H1 (cell line): Measurements from ENCODE around the gene IL1A. TPM values are rescaled to one million over a fixed set of nuclear protein-coding genes. Genes with fewer than 3 reads are reported as not detected.

Experiments
- CTCF ChIA-PET: fragments of 300-600 bp; sonication (Branson Sonifier 250); formaldehyde crosslinking; loops from one replicate; lab custom pipeline; 2021; ENCODE audit not compliant: partially characterized antibody; lab: Charles Lee
- POLR2A ChIA-PET: fragments of 300-600 bp; sonication (Branson Sonifier 250); formaldehyde crosslinking; loops from one replicate; lab custom pipeline; 2021; ENCODE audit warnings: inconsistent platforms; ENCODE audit not compliant: partially characterized antibody; lab: Charles Lee
- DNase-seq, 2 experiments: peaks; one replicate each; pipeline versions ENCODE4 v3.0.0 to v3.0.0-alpha.2; 2010 to 2022; ENCODE audit warnings: low spot score in 2 of 2, low read depth in 1 of 2, mixed read lengths in 1 of 2
- FAIRE-seq: peaks from 2 replicates; lab custom pipeline; 2011; peaks lifted over from hg19 to GRCh38; lab: Jason Lieb, UNC
- H2AFZ ChIP-seq: 2 replicates; pipeline ENCODE4 v1.8.1; 2012; ENCODE audit warnings: low read length, inconsistent platforms
- H2AK5ac ChIP-seq: 2 replicates; pipeline ENCODE4 v1.6.1; 2013; ENCODE audit warnings: low read depth, low read length
- H2BK120ac ChIP-seq: replicated peaks from 2 replicates; pipeline ENCODE3; 2013; ENCODE audit warnings: low read depth, low read length, inconsistent platforms
- H2BK12ac ChIP-seq: 2 replicates; pipeline ENCODE4 v1.6.1; 2013; ENCODE audit warnings: low read depth, low read length
- H2BK15ac ChIP-seq: 2 replicates; pipeline ENCODE4 v1.6.1; 2013; ENCODE audit warnings: low read length
- H2BK20ac ChIP-seq: 2 replicates; pipeline ENCODE4 v1.6.1; 2013; ENCODE audit warnings: low read length
- H2BK5ac ChIP-seq: 2 replicates; pipeline ENCODE4 v1.6.1; 2013; ENCODE audit warnings: low read depth, low read length
- H3K14ac ChIP-seq: 2 replicates; pipeline ENCODE4 v1.6.1; 2013; ENCODE audit warnings: inconsistent platforms; ENCODE audit not compliant: insufficient read length
- H3K18ac ChIP-seq: 2 replicates; pipeline ENCODE4 v1.6.1; 2013; ENCODE audit warnings: low read length; ENCODE audit errors: extremely low read depth
- H3K23ac ChIP-seq: 2 replicates; pipeline ENCODE4 v1.6.1; 2013; ENCODE audit warnings: inconsistent platforms; ENCODE audit not compliant: insufficient read length
- H3K23me2 ChIP-seq: 2 replicates; pipeline ENCODE4 v1.6.1; 2013; ENCODE audit warnings: low read depth, low read length
- H3K27ac ChIP-seq: 2 replicates; pipeline ENCODE4 v1.6.1; 2011; ENCODE audit warnings: low read depth, low read length, inconsistent platforms
- H3K27me3 ChIP-seq, 4 experiments: replicated peaks in 1 of 4; 1 replicate in 1 of 4; 2 replicates in 3 of 4; pipeline versions ENCODE4 v1.6.1 to v1.8.1; 2011 to 2013; ENCODE audit warnings: low read length in 3 of 4, mild to moderate bottlenecking in 3 of 4, inconsistent platforms in 2 of 4, mixed read lengths in 2 of 4, moderate library complexity in 1 of 4; ENCODE audit not compliant: control insufficient read depth in 3 of 4, insufficient read depth in 3 of 4; ENCODE audit errors: extremely low read depth in 1 of 4
- H3K36me3 ChIP-seq, 4 experiments: 2 replicates each; pipeline versions ENCODE4 v1.6.1 to v1.8.1; 2011 to 2013; ENCODE audit warnings: mild to moderate bottlenecking in 4 of 4, low read length in 3 of 4, moderate library complexity in 2 of 4, control low read depth in 1 of 4, inconsistent platforms in 1 of 4; ENCODE audit not compliant: insufficient read depth in 4 of 4, control insufficient read depth in 2 of 4
- H3K4ac ChIP-seq: replicated peaks from 2 replicates; pipeline ENCODE3; 2013; ENCODE audit warnings: low read length, low read depth, mixed read lengths, inconsistent platforms; ENCODE audit not compliant: insufficient read length
- H3K4me1 ChIP-seq, 4 experiments: replicated peaks in 1 of 4; 1 replicate in 1 of 4; 2 replicates in 3 of 4; pipeline versions ENCODE4 v1.6.1 to v1.8.1; 2011 to 2013; ENCODE audit warnings: low read length in 3 of 4, inconsistent platforms in 2 of 4, mixed read lengths in 1 of 4; ENCODE audit not compliant: insufficient read depth in 4 of 4, control insufficient read depth in 3 of 4
- H3K4me2 ChIP-seq, 2 experiments: 2 replicates each; pipeline versions ENCODE4 v1.6.1 to v1.8.1; 2011 to 2013; ENCODE audit warnings: low read depth in 2 of 2, low read length in 2 of 2, control low read depth in 1 of 2, inconsistent platforms in 1 of 2, mild to moderate bottlenecking in 1 of 2; ENCODE audit not compliant: insufficient read depth in 1 of 2
- H3K4me3 ChIP-seq, 4 experiments: fragments of 200-600, 300-600 bp in 1 of 4; sonication (generic), shearing (Covaris generic), sonication (Bioruptor Twin) in 1 of 4; 2 replicates each; pipeline versions ENCODE4 v1.5.1 to v1.8.1; 2011 to 2016; ENCODE audit warnings: low read length in 4 of 4, low read depth in 3 of 4, control low read depth in 2 of 4, inconsistent platforms in 2 of 4, mild to moderate bottlenecking in 2 of 4, mixed read lengths in 1 of 4, moderate library complexity in 1 of 4; ENCODE audit not compliant: insufficient read depth in 2 of 4; ENCODE audit errors: extremely low read depth in 1 of 4
- H3K56ac ChIP-seq: replicated peaks from 2 replicates; pipeline ENCODE3; 2013; ENCODE audit warnings: low read depth, mild to moderate bottlenecking, mixed read lengths, low read length, inconsistent platforms; ENCODE audit not compliant: insufficient read length
- H3K79me1 ChIP-seq: 2 replicates; pipeline ENCODE4 v1.6.1; 2013; ENCODE audit warnings: low read depth, low read length, control low read depth
- H3K79me2 ChIP-seq, 2 experiments: 2 replicates each; pipeline versions ENCODE4 v1.6.1 to v1.8.1; 2012 to 2013; ENCODE audit warnings: low read length in 2 of 2, mild to moderate bottlenecking in 2 of 2, inconsistent platforms in 1 of 2; ENCODE audit not compliant: insufficient read depth in 2 of 2, control insufficient read depth in 1 of 2
- H3K9ac ChIP-seq, 4 experiments: replicated peaks in 1 of 4; 1 replicate in 1 of 4; 2 replicates in 3 of 4; pipeline versions ENCODE4 v1.6.1 to v1.8.1; 2011 to 2013; ENCODE audit warnings: low read depth in 3 of 4, low read length in 3 of 4, control low read depth in 2 of 4, mild to moderate bottlenecking in 2 of 4, moderate library complexity in 2 of 4, inconsistent platforms in 1 of 4; ENCODE audit errors: extremely low read depth in 1 of 4
- H3K9me3 ChIP-seq, 2 experiments: 2 replicates each; pipeline versions ENCODE4 v1.6.1 to v1.8.1; 2012 to 2013; ENCODE audit warnings: mild to moderate bottlenecking in 2 of 2, moderate library complexity in 2 of 2, control low read depth in 1 of 2, inconsistent platforms in 1 of 2, low read depth in 1 of 2, low read length in 1 of 2, mixed read lengths in 1 of 2; ENCODE audit not compliant: insufficient read depth in 2 of 2
- H4K20me1 ChIP-seq, 2 experiments: replicated peaks in 1 of 2; 2 replicates each; pipeline versions ENCODE3 to v1.8.1; 2011 to 2013; ENCODE audit warnings: inconsistent platforms in 2 of 2, low read length in 2 of 2, mild to moderate bottlenecking in 1 of 2; ENCODE audit not compliant: insufficient read depth in 2 of 2, control insufficient read depth in 1 of 2
- H4K5ac ChIP-seq: 2 replicates; pipeline ENCODE4 v1.6.1; 2013; ENCODE audit warnings: low read length, low read depth, mixed read lengths, inconsistent platforms; ENCODE audit not compliant: insufficient read length
- H4K8ac ChIP-seq: 2 replicates; pipeline ENCODE4 v1.8.0; 2013; ENCODE audit warnings: mild to moderate bottlenecking, moderate library complexity, low read length, inconsistent platforms; ENCODE audit not compliant: insufficient read depth; ENCODE audit errors: extremely low read depth
- H4K91ac ChIP-seq: replicated peaks from 2 replicates; pipeline ENCODE3; 2013; ENCODE audit warnings: low read length, mixed read lengths, inconsistent platforms; ENCODE audit not compliant: insufficient read length
- CBX8 ChIP-seq: fragments of 300-800, 300-1000 bp; sonication (generic); IDR thresholded peaks from 2 replicates; pipeline ENCODE4 v1.7.1; 2016; ENCODE audit warnings: low read depth, low read length, borderline replicate concordance
- CHD1 ChIP-seq: IDR thresholded peaks from 2 replicates; pipeline ENCODE4 v1.6.1; 2012; ENCODE audit warnings: low read depth, low read length, improper control_type of control experiment
- CHD2 ChIP-seq: IDR thresholded peaks from 2 replicates; pipeline ENCODE4 v1.6.1; 2012; ENCODE audit warnings: low read length, improper control_type of control experiment
- EGR1 ChIP-seq: IDR thresholded peaks from 2 replicates; pipeline ENCODE4 v1.6.1; 2011; ENCODE audit warnings: low read depth, low read length, borderline replicate concordance
- HDAC2 ChIP-seq, 2 experiments: fragments of 300-600 bp in 1 of 2; sonication (generic) in 1 of 2; IDR thresholded peaks; 2 replicates each; pipeline ENCODE4 v1.6.1; 2011 to 2012; ENCODE audit warnings: low read depth in 2 of 2, low read length in 2 of 2, mild to moderate bottlenecking in 2 of 2, moderate library complexity in 2 of 2, borderline replicate concordance in 1 of 2, inconsistent platforms in 1 of 2
- KDM1A ChIP-seq: fragments of 200-600, 300-600 bp; sonication (generic); IDR thresholded peaks from 2 replicates; pipeline ENCODE4 v1.7.1; 2016; ENCODE audit warnings: mild to moderate bottlenecking, low read length, borderline replicate concordance
- KDM5A ChIP-seq: fragments of 200-600 bp; IDR thresholded peaks from 2 replicates; pipeline ENCODE4 v1.7.1; 2012; ENCODE audit warnings: mild to moderate bottlenecking, low read length, inconsistent platforms, mixed read lengths
- NRF1 ChIP-seq: IDR thresholded peaks from 2 replicates; pipeline ENCODE4 v1.6.1; 2011; ENCODE audit warnings: mild to moderate bottlenecking, low read depth, low read length, improper control_type of control experiment
- SIX5 ChIP-seq: IDR thresholded peaks from 2 replicates; pipeline ENCODE4 v1.6.1; 2011; ENCODE audit warnings: mild to moderate bottlenecking, low read depth, low read length
- SP2 ChIP-seq: IDR thresholded peaks from 2 replicates; pipeline ENCODE4 v1.6.1; 2012; ENCODE audit warnings: mild to moderate bottlenecking, low read length, inconsistent platforms
- TAF1 ChIP-seq: IDR thresholded peaks from 2 replicates; pipeline ENCODE4 v1.6.1; 2011; ENCODE audit warnings: mild to moderate bottlenecking, low read depth, low read length
- USF2 ChIP-seq: IDR thresholded peaks from 2 replicates; pipeline ENCODE4 v1.6.1; 2011; ENCODE audit warnings: low read length, improper control_type of control experiment
- WGBS, 2 experiments: shearing (Covaris generic) in 1 of 2; methylation state at CpG; one replicate each; pipeline versions ENCODE4 v1.1.6 to v1.1.7; 2013 to 2015; ENCODE audit warnings: low lambda C conversion rate in 2 of 2, mixed read lengths in 2 of 2, inconsistent platforms in 1 of 2, low coverage in 1 of 2, missing lambda C conversion rate in 1 of 2; ENCODE audit not compliant: insufficient replicate concordance in 2 of 2, insufficient coverage in 1 of 2, insufficient read length in 1 of 2; ENCODE audit errors: extremely low coverage in 1 of 2, missing lambda C conversion rate in 1 of 2; 5-methylcytosine and 5-hydroxymethylcytosine counted together
- polyA plus RNA-seq, 7 experiments: library from polyadenylated mRNA; depleted of rRNA in 3 of 7; stranded (reverse) in 5 of 7; unstranded in 2 of 7; fragments of >200 nt in 5 of 7; fragments of 200-250 nt in 2 of 7; gene quantifications; 1 replicate in 5 of 7; 2 replicates in 1 of 7; 4 replicates in 1 of 7; pipeline versions ENCODE4 v1.2.1 to v1.2.3, GENCODE V29; 2011 to 2013; ENCODE audit warnings: missing spikeins in 2 of 7, mixed read lengths in 2 of 7
- total RNA-seq: library from RNA; stranded (reverse); fragmentation: NEBNext Ultra II Directional; extraction: Animal tissue kit (Norgen Biotek cat#: 25700); gene quantifications from 2 replicates; pipeline ENCODE4 v1.2.1, GENCODE V29; 2021

Gene IL1A
- total and polyA plus RNA-seq, 2 of the 8 experiments (the other 6 are each of a cell fraction or from before 2014, with no cell fraction given) = 0.32 to 0.74 TPM

- Histone ChIP-seq H3K79me1 (no peaks in the 10 kb centered on the region), H3K27ac (no peak overlapping the region), H3K27me3 (no peaks in the 10 kb centered on the region), H3K14ac (no peak overlapping the region), H2BK5ac (no peak overlapping the region), H3K56ac (no peak overlapping the region), H3K36me3 (no peaks in the 10 kb centered on the region), H3K4me2 (no peak overlapping the region), H4K20me1 (no peaks in the 10 kb centered on the region), H2AFZ (no peak overlapping the region), H4K5ac (no peak overlapping the region), H2BK120ac (no peak overlapping the region), H3K23me2 (no peaks in the 10 kb centered on the region), H2BK12ac (no peak overlapping the region), H3K23ac (no peak overlapping the region), H3K4me1 (no peaks in the 10 kb centered on the region), H2BK15ac (no peak overlapping the region), H3K79me2 (no peaks in the 10 kb centered on the region), H2BK20ac (no peak overlapping the region), H3K18ac (no peak overlapping the region), H2AK5ac (no peak overlapping the region), H3K9ac (no peak overlapping the region), H3K9me3 (0 out of 4 replicates have a peak, but pooled peaks cover 0 to 4% of the 10 kb centered on the region in 2 experiments), H3K4me3 (no peak overlapping the region), H3K4ac (no peak overlapping the region), H4K8ac (no peak overlapping the region), H4K91ac (no peak overlapping the region)
- no peak for DNase-seq
- CTCF ChIA-PET = interaction anchor here (0.6 to 1.6 kb wide), 4 partner anchors 11 to 214 kb away, joined by 3 to 5 read pairs (median 3); no protein-coding TSS in a partner anchor
- FAIRE-seq = no peak
- POLR2A ChIA-PET = interaction anchor here (0.6 kb wide), 1 partner anchor 11 kb away, joined by 3 read pairs; no protein-coding TSS in a partner anchor
- WGBS, 2 experiments = 92% methylated on average over 10 of the region's 10 CpGs; no CpG with 5 or more reads in 1 of the 2 experiments
- TF ChIP-seq EGR1 = no peak
- TF ChIP-seq KDM1A = no peak
- no peak for TF ChIP-seq NRF1
- TF ChIP-seq CHD1 = no peak
- TF ChIP-seq HDAC2 (IDR thresholded peaks at IDR 0.05; ENCODE audit: borderline replicate concordance in 1 of 2, low read depth in 2 of 2, low read length in 2 of 2) = no peak
- TF ChIP-seq TAF1 = no peak
- TF ChIP-seq KDM5A = no peak
- TF ChIP-seq SP2 = no peak
- TF ChIP-seq USF2 = no peak
- TF ChIP-seq CHD2 = no peak
- no peak for TF ChIP-seq CBX8
- no peak for TF ChIP-seq SIX5
Measured at GRCh38 chr2:112829961-112830681, 45.8 kb upstream of the IL1A start.
